HepG2 (cell line): Measurements from ENCODE around the gene GOSR1.

Experiments
- CEBPB ChIP-seq: IDR thresholded peaks from 2 replicates; pipeline ENCODE4 v1.6.1; 2011; ENCODE audit warnings: low read depth, low read length, improper control_type of control experiment, borderline replicate concordance
- FOSL1 ChIP-seq: sonication (generic); formaldehyde crosslinking; IDR thresholded peaks from 2 replicates; pipeline ENCODE4 v1.9.0; 2021; ENCODE audit warnings: missing genetic modification reagents, borderline replicate concordance
- FOXM1 ChIP-seq: sonication (generic); formaldehyde crosslinking; IDR thresholded peaks from 2 replicates; pipeline ENCODE4 v1.5.0; 2020; ENCODE audit warnings: missing genetic modification reagents
- JUN ChIP-seq: sonication (generic); formaldehyde crosslinking; IDR thresholded peaks from 2 replicates; pipeline ENCODE4 v1.4.0; 2020; ENCODE audit warnings: mild to moderate bottlenecking, missing genetic modification reagents
- MAFK ChIP-seq, 2 experiments: IDR thresholded peaks in 1 of 2; conservative IDR thresholded peaks in 1 of 2; 2 replicates each; pipeline ENCODE4 v1.6.1; 2011; ENCODE audit warnings: improper control_type of control experiment in 2 of 2, low read length in 2 of 2
- NAIF1 ChIP-seq: sonication (generic); formaldehyde crosslinking; IDR thresholded peaks from 2 replicates; pipeline ENCODE4 v1.5.0; 2020; ENCODE audit warnings: mild to moderate bottlenecking, missing genetic modification reagents, borderline replicate concordance
- RFX1 ChIP-seq: fragments of 450-650 bp; IDR thresholded peaks from 2 replicates; pipeline ENCODE4 v1.6.1; 2017
- SP4 ChIP-seq: sonication (generic); formaldehyde crosslinking; IDR thresholded peaks from 2 replicates; pipeline ENCODE4 v1.8.1; 2023; ENCODE audit warnings: mild to moderate bottlenecking, missing genetic modification reagents
- TAF1 ChIP-seq: sonication (generic); formaldehyde crosslinking; IDR thresholded peaks from 2 replicates; pipeline ENCODE4 v1.4.0; 2020; ENCODE audit warnings: missing genetic modification reagents
- ZNF546 ChIP-seq: sonication (generic); formaldehyde crosslinking; conservative IDR thresholded peaks from 2 replicates; pipeline ENCODE4 v1.8.1; 2023; ENCODE audit warnings: mild to moderate bottlenecking, missing genetic modification reagents
- TF ChIP-seq, protein P1 (sequence below): sonication (generic); formaldehyde crosslinking; IDR thresholded peaks from 2 replicates; pipeline ENCODE4 v1.5.0; 2020; ENCODE audit warnings: mild to moderate bottlenecking, missing genetic modification reagents, moderate library complexity
- TF ChIP-seq, protein P2 (sequence below): sonication (generic); formaldehyde crosslinking; IDR thresholded peaks from 2 replicates; pipeline ENCODE4 v1.8.1; 2023; ENCODE audit warnings: missing genetic modification reagents, inconsistent platforms, borderline replicate concordance

DNA sequence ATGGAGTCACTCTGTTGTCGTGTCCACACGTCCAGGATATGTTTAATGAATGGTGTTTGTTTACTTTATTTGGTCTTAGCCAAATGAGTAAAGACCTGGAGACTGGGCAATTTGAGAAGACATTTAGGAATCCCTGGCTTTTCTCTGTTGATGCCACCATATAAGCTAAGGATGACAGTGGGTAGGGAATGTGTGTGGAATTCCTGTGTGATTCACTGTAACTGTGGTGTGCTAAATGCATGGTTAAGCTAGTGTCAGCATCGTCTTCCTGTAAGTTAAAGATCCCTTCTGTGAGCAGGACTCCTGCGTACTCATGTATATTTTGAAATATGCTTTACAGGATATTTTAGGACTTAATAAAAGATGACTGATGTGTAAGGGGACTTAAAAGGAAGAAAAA lies 26.4 kb downstream of the GOSR1 start:
- TF ChIP-seq SP4 (CRISPR knock-in tag) (no peak), FOSL1 (CRISPR knock-in tag) (no peak), NAIF1 (CRISPR knock-in tag) (no peak), TAF1 (CRISPR knock-in tag) (no peak), ZNF546 (CRISPR knock-in tag) (no peak), FOXM1 (CRISPR knock-in tag) (no peak), MAFK (conservative IDR thresholded peaks at IDR 0.05 in 1 of 2, IDR thresholded peaks at IDR 0.05 in 1 of 2; ENCODE audit: low read length in 2 of 2) (no peak), RFX1 (no peak), JUN (no peak), CEBPB (no peak)
- TF ChIP-seq, protein P1, sequence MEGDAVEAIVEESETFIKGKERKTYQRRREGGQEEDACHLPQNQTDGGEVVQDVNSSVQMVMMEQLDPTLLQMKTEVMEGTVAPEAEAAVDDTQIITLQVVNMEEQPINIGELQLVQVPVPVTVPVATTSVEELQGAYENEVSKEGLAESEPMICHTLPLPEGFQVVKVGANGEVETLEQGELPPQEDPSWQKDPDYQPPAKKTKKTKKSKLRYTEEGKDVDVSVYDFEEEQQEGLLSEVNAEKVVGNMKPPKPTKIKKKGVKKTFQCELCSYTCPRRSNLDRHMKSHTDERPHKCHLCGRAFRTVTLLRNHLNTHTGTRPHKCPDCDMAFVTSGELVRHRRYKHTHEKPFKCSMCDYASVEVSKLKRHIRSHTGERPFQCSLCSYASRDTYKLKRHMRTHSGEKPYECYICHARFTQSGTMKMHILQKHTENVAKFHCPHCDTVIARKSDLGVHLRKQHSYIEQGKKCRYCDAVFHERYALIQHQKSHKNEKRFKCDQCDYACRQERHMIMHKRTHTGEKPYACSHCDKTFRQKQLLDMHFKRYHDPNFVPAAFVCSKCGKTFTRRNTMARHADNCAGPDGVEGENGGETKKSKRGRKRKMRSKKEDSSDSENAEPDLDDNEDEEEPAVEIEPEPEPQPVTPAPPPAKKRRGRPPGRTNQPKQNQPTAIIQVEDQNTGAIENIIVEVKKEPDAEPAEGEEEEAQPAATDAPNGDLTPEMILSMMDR (CRISPR knock-in tag): no peak
- TF ChIP-seq, protein P2, sequence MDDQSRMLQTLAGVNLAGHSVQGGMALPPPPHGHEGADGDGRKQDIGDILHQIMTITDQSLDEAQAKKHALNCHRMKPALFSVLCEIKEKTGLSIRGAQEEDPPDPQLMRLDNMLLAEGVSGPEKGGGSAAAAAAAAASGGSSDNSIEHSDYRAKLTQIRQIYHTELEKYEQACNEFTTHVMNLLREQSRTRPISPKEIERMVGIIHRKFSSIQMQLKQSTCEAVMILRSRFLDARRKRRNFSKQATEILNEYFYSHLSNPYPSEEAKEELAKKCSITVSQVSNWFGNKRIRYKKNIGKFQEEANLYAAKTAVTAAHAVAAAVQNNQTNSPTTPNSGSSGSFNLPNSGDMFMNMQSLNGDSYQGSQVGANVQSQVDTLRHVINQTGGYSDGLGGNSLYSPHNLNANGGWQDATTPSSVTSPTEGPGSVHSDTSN: no peak
